Progenitor cell of endocrine pancreas (in vitro differentiated cells): ENCODE data around the gene FBXL7. TPM values are rescaled to one million over a fixed set of nuclear protein-coding genes. Genes with fewer than 3 reads are reported as not detected.

Experiments
- DNase-seq: peaks from one replicate; pipeline ENCODE4 v3.0.0; 2021; ENCODE audit warnings: low spot score; ENCODE audit not compliant: unreplicated experiment
- H3K27ac Mint-ChIP-seq: 2 replicates; pipeline ENCODE4 v1.8.0; 2021; ENCODE audit warnings: mild to moderate bottlenecking, moderate library complexity, mixed read lengths
- H3K27me3 Mint-ChIP-seq: 2 replicates; pipeline ENCODE4 v1.8.0; 2021; ENCODE audit warnings: mixed read lengths
- H3K36me3 Mint-ChIP-seq: 2 replicates; pipeline ENCODE4 v1.8.0; 2022; ENCODE audit warnings: mixed read lengths; ENCODE audit not compliant: insufficient read depth
- H3K4me1 Mint-ChIP-seq: 2 replicates; pipeline ENCODE4 v1.8.0; 2021; ENCODE audit warnings: low read depth, mixed read lengths
- H3K4me3 Mint-ChIP-seq: 2 replicates; pipeline ENCODE4 v1.8.0; 2021; ENCODE audit warnings: low read depth, mild to moderate bottlenecking, moderate library complexity, mixed read lengths
- H3K9me3 Mint-ChIP-seq: 2 replicates; pipeline ENCODE4 v1.8.0; 2021; ENCODE audit warnings: low read depth, mixed read lengths
- CTCF ChIP-seq: fragments of 200-600 bp; sonication (generic); IDR thresholded peaks from one replicate; pipeline ENCODE4 v1.5.0; 2021; ENCODE audit warnings: antibody characterized with exemption, mild to moderate bottlenecking; ENCODE audit not compliant: unreplicated experiment
- total RNA-seq: library from RNA; stranded (reverse); gene quantifications from 2 replicates; pipeline ENCODE4 v1.2.1, GENCODE V29; 2021

Gene FBXL7
- total RNA-seq, 1 donor from 2014 or later: 15.4 TPM

- no peaks in the 10 kb centered on the region for H3K27me3 Mint-ChIP-seq
- no peak overlapping the region for H3K27ac Mint-ChIP-seq
- no peak overlapping the region for H3K4me3 Mint-ChIP-seq
- no peak for TF ChIP-seq CTCF
- no peaks in the 10 kb centered on the region for H3K9me3 Mint-ChIP-seq
- no peak for DNase-seq
- H3K36me3 Mint-ChIP-seq: peaks cover 4% of the 10 kb centered on the region
- H3K4me1 Mint-ChIP-seq: peaks cover 4% of the 10 kb centered on the region
These were observed 18.8 kb downstream of the FBXL7 start for GRCh38 chr5:15518786-15519185.

- H3K36me3 Mint-ChIP-seq: peaks cover 4% of the 10 kb centered on the region
- H3K4me3 Mint-ChIP-seq: no peak overlapping the region
- H3K27ac Mint-ChIP-seq: no peak overlapping the region
- H3K9me3 Mint-ChIP-seq: no peaks in the 10 kb centered on the region
- DNase-seq: no peak
- no peaks in the 10 kb centered on the region for H3K27me3 Mint-ChIP-seq
- H3K4me1 Mint-ChIP-seq: peaks cover 4% of the 10 kb centered on the region
- no peak for TF ChIP-seq CTCF
These were observed 20.9 kb downstream of the FBXL7 start for GRCh38 chr5:15520856-15521255.

- no peak for DNase-seq
- Mint-ChIP-seq H3K4me1 (peaks cover 4% of the 10 kb centered on the region), H3K4me3 (no peak overlapping the region), H3K27ac (no peak overlapping the region), H3K36me3 (peaks cover 4% of the 10 kb centered on the region), H3K27me3 (no peaks in the 10 kb centered on the region), H3K9me3 (no peaks in the 10 kb centered on the region)
- no peak for TF ChIP-seq CTCF
These were observed 21.6 kb downstream of the FBXL7 start for GRCh38 chr5:15521381-15522186.

- Mint-ChIP-seq H3K27me3 (no peaks in the 10 kb centered on the region), H3K4me1 (peaks cover 4% of the 10 kb centered on the region), H3K27ac (peak overlapping the region; percentile 11), H3K36me3 (peaks cover 2% of the 10 kb centered on the region), H3K9me3 (no peaks in the 10 kb centered on the region), H3K4me3 (no peak overlapping the region)
- no peak for TF ChIP-seq CTCF
- no peak for DNase-seq
These were observed 22.2 kb downstream of the FBXL7 start for GRCh38 chr5:15522187-15522520.

GRCh38 chr5:15524712-15525111 lies 24.7 kb downstream of the FBXL7 start:
- Mint-ChIP-seq H3K27me3 (no peaks in the 10 kb centered on the region), H3K9me3 (peaks cover 3% of the 10 kb centered on the region), H3K4me3 (no peak overlapping the region), H3K27ac (no peak overlapping the region), H3K36me3 (peaks cover 3% of the 10 kb centered on the region), H3K4me1 (peaks cover 4% of the 10 kb centered on the region)
- no peak for TF ChIP-seq CTCF
- no peak for DNase-seq
